Epithelial cell of proximal tubule (primary cell): ENCODE data around the gene KCNK13. TPM values are rescaled to one million over a fixed set of nuclear protein-coding genes. Genes with fewer than 3 reads are reported as not detected.
"Not testable (repeated sequence)": the region's sequence is repeated elsewhere in the genome, so short reads cannot be mapped to it uniquely, and the experiment has no call there.

Experiments used
- DNase-seq: peaks from one replicate; pipeline ENCODE4 v3.0.0-alpha.2; 2011; ENCODE audit warnings: low read depth
- H3K4me3 ChIP-seq: 2 replicates; pipeline ENCODE4 v1.5.1; 2011; ENCODE audit warnings: low read depth, mild to moderate bottlenecking, low read length
- total RNA-seq: library from RNA; depleted of rRNA; stranded (reverse); fragments of >200 nt; gene quantifications from 2 replicates; pipeline ENCODE4 v1.2.3, GENCODE V29; 2015
- TF ChIP-seq, protein P1 (sequence below): conservative IDR thresholded peaks from 2 replicates; pipeline ENCODE4 v1.5.1; 2012; ENCODE audit warnings: low read depth, mild to moderate bottlenecking, low read length

The KCNK13 gene
- total RNA-seq, 1 donor from 2014 or later: 0.12 TPM

- DNase-seq: no peak
- no peak overlapping the region for H3K4me3 ChIP-seq
- TF ChIP-seq, protein P1, sequence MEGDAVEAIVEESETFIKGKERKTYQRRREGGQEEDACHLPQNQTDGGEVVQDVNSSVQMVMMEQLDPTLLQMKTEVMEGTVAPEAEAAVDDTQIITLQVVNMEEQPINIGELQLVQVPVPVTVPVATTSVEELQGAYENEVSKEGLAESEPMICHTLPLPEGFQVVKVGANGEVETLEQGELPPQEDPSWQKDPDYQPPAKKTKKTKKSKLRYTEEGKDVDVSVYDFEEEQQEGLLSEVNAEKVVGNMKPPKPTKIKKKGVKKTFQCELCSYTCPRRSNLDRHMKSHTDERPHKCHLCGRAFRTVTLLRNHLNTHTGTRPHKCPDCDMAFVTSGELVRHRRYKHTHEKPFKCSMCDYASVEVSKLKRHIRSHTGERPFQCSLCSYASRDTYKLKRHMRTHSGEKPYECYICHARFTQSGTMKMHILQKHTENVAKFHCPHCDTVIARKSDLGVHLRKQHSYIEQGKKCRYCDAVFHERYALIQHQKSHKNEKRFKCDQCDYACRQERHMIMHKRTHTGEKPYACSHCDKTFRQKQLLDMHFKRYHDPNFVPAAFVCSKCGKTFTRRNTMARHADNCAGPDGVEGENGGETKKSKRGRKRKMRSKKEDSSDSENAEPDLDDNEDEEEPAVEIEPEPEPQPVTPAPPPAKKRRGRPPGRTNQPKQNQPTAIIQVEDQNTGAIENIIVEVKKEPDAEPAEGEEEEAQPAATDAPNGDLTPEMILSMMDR: no peak
Measured at GRCh38 chr14:90201344-90201743, 139.6 kb downstream of the KCNK13 start.

- TF ChIP-seq, protein P1: no peak
- DNase-seq: no peak
Measured at GRCh38 chr14:90204516-90204915, 142.7 kb downstream of the KCNK13 start.

DNA sequence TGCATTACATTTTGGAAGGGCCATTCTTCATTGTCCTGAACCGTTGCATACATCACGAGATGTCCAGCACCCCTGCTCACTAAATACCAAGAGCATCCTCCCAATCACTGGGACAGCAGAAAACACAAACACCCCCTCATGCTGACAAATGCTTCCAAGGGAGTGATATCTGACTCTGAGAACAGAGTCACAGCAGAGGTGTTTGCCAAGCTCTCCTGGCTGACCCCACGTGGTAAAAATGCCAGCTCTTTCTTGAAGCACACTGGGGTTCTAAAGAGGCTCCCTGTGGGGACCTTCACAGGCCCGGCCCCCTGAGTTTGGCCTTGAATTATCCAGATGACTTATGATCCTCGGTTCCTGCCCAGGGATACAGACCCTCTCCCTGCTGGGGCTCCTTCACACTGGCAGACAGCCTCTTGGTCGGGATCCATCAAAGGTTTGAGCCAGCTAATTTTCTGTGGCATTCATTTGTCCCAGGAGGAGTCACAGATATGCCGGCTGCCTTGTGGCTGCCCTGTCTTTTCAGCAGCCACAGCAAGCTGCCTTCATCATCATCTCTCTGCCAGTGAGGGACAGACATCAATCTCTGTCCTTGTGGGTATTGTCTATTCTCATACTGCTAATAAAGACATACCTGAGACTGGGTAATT, 151.4 kb downstream of the KCNK13 start:
- DNase-seq: no peak
- TF ChIP-seq, protein P1: no peak
- H3K4me3 ChIP-seq: no peak overlapping the region

More at GRCh38 chr14:90204516-90204915, 142.7 kb downstream of the KCNK13 start:
- no peak overlapping the region for H3K4me3 ChIP-seq

DNA sequence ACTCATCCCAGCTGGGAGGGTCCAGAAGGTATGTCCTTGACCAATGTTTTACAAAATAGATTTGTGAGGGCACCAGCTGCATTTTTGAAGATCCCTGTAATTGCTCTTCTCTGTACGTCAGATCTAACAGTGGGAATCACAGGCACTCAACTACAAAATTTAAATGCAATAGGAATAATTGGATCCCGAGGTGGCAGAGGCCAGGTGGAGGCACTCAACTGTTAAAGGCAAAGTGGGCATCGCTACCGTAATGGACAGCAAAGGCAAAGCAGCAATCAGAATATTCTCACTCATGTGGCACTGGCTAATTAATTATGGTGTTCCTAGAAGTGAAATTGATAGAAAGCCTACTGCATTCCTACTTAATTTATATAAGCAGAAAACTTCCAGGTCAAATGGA, 166.7 kb downstream of the KCNK13 start:
- no peak for DNase-seq
- TF ChIP-seq, protein P1: no peak
- H3K4me3 ChIP-seq: no peak overlapping the region

- H3K4me3 ChIP-seq, DNase-seq: not testable (repeated sequence)
Measured at GRCh38 chr14:90229942-90230341, 168.1 kb downstream of the KCNK13 start.

Other genes starting within 250 kb of the KCNK13 start
- gene EFCAB11, start 107.3 kb upstream of the KCNK13 start, total RNA-seq: 11.4 and 17.4 TPM in 2 replicates
- 40.2 and 66.4 TPM in 2 replicates for gene TDP1, start 106.1 kb upstream of the KCNK13 start, total RNA-seq
- gene PSMC1, start 194.6 kb downstream of the KCNK13 start, total RNA-seq: 158 and 245 TPM in 2 replicates